PC-3 (cell line): ENCODE results near the gene ERP44.

Experiments used
- CTCF ChIP-seq: fragments of 300-600 bp; sonication (generic); conservative IDR thresholded peaks from 2 replicates; pipeline ENCODE4 v1.5.1; 2017; ENCODE audit warnings: antibody characterized with exemption, low read depth, mild to moderate bottlenecking, low read length
- EZH2 ChIP-seq: fragments of 300-600 bp; sonication (generic); IDR thresholded peaks from one replicate; pipeline ENCODE4 v1.6.1; 2017; ENCODE audit warnings: antibody characterized with exemption, mild to moderate bottlenecking, low read length; ENCODE audit not compliant: unreplicated experiment
- EZH2phosphoT487 ChIP-seq: fragments of 300-600 bp; sonication (generic); IDR thresholded peaks from 2 replicates; pipeline ENCODE4 v1.6.1; 2018; ENCODE audit warnings: mild to moderate bottlenecking, antibody characterized with exemption, low read length, borderline replicate concordance

GRCh38 chr9:99967457-99967856 is 131.3 kb downstream of the ERP44 start:
- TF ChIP-seq EZH2 (no peak), CTCF (no peak), EZH2phosphoT487 (no peak)
